ENCODE measurements around the gene SNCG.

DNA sequence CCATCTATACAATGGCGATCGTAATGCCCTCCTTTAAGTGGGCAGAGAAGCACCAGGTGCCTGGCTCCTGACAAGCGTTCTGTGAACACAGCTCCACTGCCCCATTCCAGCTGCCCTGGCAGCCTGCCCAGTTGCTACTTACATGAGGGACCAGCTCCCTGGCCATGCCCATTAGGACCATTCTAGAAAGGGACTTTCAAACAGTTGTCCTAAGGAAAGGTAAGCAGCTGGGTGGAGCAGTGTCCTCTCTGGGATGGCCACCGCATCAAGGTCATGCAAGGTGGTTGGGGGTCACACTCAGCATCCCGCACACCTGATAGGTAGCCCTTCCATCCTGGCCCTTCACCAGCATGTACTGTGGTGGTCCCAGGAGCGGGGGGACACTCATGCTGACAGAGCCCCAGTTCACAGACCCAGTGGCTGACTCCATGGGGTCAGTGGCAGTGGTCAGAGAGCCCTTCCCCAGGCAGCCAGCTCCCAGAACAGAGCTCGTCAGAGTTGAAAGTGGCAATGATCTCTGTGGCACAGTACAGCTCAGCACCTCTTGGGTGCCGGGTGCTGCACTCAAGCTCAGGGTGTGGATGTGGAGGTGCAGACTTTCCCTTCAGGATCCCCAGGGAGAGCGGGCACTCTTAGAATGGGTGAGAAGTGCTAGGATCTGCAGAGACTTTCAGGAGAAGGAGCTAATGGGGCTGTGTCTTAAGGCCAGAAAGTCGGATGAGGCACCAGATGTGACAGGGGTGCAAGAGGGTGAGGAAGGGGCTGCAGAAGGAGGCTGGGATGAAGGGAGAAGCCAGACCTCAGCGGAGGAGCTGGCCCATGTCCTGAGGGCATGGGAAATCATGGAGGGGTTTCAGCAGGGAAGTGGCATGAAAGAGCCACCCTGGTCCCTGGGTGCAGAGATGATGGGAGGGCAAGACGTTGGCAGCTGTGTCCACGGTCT lies 11.9 kb upstream of the SNCG start:
- TF ChIP-seq, protein P1, sequence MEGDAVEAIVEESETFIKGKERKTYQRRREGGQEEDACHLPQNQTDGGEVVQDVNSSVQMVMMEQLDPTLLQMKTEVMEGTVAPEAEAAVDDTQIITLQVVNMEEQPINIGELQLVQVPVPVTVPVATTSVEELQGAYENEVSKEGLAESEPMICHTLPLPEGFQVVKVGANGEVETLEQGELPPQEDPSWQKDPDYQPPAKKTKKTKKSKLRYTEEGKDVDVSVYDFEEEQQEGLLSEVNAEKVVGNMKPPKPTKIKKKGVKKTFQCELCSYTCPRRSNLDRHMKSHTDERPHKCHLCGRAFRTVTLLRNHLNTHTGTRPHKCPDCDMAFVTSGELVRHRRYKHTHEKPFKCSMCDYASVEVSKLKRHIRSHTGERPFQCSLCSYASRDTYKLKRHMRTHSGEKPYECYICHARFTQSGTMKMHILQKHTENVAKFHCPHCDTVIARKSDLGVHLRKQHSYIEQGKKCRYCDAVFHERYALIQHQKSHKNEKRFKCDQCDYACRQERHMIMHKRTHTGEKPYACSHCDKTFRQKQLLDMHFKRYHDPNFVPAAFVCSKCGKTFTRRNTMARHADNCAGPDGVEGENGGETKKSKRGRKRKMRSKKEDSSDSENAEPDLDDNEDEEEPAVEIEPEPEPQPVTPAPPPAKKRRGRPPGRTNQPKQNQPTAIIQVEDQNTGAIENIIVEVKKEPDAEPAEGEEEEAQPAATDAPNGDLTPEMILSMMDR (conservative IDR thresholded peaks at IDR 0.05; ENCODE audit: low read length): no peak
- no peak for TF ChIP-seq EZH2phosphoT487 (IDR thresholded peaks at IDR 0.05; ENCODE audit: borderline replicate concordance, low read depth, low read length)
